Measurements from ENCODE around the gene VASN.

Gene VASN

DNA sequence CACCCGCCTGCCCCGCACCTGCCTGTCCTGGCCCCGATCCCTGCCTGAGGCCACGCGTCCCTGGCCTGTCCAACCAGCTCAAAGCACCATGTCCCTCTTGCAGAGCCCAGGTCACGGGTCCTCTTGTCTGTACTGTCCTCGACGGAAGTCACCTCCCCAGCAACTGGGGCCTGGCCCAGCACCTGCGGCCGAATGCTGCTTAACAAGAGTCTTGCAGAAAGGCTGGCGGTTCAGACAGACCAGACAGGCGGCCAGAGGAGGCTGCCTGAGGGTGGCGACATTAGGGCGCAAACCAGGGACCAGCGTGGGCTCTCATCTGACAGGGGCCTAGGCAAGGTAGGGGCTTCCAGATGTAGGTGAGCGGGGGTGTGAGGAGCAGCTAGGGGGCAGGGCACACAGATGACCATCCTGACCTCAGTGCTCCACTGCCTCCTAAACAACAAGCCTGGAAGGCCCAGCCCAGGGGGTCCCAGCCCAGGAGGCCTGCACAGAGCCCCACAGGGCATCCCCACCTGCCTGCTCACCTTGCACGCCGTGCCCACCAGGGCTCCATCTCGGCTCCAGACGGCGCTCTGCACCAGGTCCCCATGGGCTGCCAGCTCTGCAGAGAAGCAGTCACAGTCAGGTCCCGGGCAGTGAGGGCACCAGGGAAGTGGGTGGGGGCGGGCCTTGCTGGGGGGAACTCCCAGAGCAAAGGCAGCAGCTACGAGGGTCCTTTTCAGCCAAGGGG, 33.5 kb downstream of the VASN start:
- DNase-seq, result no peak

DNA sequence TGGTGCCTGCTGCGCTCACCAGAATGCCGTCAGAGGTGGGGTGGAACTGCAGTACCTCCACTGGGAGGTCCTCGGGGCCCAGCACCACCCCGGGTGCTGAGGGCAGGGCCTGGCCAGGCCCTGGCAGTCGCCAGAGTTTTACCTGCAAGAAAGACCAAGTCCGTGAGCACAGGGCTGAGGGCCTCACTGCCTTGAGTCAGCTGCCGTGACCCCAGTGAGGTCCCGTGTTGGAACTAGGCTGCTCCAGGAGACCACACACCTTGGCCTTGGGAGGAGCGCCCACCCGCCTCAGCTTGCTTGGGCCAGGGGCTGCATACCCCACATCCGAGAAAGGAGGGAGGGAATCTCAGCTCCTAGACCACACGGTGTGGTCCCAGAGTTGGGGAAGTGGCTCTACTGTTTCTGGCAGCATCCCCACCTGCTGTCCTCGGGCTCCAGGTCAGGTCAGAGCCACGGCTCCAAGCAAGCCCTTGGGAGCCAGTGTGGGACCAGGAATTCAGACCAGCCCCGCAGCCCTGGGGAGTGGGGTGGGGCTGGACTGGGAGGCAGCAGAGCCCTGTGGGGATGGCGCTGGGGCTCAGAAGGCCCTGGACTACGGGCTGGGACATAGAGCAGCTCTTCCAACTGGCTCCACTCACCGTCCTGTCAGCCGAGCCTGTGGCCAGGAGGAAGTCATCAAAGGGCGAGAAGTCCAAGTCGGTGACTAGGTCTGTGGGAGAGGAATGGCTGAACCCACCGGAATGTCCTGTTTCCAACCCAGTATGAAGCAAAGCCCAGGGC, 36.1 kb downstream of the VASN start:
- no peak for DNase-seq

DNA sequence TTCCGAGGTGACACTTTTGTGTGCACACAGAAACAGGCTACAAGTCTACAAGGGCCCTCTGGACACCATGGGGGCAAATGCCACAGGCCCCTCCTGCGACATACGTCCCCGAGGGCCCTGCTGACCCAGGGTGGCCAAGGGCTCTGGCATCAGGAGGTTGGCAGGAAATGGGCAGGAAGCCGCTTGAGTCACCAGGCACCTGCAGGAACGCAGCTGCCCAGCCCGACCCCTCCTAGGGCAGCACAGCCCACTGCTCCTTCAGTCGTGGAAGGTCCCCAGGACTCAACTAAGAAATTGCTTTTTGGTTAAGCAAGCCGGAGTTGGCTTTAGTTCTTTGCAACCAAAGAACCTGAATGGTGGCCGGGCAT, 36.7 kb downstream of the VASN start:
- DNase-seq, result no peak

DNA sequence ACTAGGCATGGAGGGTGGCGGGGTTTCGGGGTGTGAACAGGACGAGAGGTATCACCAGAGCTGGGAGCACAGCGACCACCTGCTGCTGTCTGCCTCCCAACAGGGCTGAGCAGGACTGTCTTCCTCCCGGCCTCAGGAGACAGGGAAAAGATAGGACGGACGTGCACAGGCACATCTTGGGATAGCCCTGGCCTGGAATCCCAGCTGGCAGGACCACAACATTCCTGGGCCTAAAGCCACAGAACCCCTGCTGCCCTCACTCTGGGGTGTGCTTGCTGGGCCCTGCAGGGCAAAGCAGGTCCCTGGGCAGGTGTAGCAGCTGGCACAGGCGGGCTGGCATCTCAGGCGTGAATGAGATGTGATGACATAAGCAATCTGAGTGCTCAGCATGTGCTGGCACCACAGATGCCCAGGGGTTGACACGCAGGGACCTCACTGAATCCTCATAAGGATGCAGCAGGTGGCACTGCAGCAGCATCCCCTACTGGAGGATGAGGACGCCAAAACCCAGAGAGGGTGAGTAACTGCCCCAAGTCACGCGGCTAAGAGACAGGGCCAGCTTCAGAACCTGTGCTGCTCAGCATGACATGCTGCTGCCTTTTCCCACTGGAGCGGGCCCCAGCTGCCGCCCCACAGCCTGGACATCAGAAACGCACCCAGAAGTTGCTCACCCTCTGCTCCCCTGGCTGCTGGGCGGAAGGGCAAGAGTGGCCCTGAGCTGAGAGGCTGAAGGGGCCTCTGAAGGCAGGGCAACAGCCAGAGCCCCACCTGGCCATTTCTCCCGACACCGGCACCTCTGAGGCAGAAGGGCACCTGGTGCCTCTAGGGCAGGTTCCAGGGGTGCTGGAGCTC, 37.7 kb downstream of the VASN start:
- no peak for DNase-seq

DNA sequence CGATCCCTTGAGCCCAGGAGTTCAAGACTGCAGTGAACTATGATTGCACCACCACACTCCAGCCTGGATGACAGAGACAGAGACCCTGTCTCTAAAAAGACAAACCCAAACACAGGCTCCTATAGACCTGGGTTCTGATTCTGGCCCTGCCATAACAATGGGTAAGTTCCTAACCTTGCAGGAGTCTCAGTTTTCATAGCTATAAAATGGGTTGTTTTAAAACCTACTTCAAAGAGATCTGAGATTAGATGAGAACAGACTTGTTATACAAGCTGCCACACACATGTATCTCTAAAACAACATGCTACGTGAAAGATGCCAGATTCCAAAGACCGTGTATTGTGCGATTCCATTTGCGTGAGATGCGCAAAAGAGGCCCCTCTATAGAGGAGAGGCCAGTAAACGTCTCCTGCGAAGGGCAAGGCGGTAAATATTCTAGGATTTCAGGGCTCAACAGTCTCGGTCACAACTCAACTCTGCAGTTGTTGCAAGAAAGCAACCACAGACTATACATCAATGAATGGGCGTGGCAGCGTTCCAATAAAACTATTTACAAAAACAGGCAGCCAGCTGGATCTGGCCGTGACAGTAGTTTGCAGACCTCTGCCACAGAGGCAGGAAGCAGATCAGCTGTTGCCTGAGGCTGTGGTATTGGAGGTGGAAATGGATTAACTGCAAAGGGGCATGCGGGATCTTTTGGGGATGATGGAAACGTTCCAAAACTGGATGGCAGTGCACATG, 38.9 kb downstream of the VASN start:
- no peak for DNase-seq

DNA sequence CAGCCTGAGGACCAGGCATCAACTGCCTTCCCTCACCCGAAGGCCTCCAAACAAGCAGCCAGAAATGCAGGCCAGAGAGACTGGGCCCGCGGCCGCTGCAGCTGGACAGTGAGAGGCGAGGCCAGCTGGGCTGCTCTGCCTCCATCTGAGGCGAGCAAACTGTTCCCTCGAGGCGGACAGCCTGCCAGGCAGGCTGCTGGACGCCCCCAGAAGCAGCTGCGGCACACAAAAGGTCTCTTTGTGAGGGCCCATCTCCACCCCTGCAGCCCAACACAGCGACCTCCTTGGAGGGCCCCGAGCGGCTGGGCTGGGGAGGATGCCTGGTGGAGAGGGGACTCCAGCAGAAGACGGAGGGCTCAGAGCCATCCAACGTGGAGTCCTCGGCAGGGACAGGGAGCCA, 40.0 kb downstream of the VASN start:
- DNase-seq, result no peak

DNA sequence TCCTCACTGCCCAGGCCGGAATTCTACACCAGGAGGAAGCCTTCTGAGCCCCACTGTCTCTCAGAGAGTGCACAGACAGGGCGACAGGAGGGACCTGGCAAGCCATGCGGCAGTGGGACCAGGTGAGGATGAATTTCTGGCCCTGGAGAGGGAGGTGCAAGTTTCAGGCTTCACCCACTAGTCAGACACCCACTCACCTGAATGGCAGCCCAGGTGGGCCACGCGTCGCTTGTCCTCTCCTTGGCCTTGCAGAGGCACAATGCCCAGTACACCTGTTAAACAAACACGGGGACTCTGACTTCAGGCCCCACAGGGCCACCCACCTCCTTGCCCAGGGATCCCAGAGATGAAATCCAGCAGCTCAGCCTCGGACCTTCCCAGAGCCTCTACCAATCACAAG, 40.5 kb downstream of the VASN start:
- DNase-seq, result no peak

DNA sequence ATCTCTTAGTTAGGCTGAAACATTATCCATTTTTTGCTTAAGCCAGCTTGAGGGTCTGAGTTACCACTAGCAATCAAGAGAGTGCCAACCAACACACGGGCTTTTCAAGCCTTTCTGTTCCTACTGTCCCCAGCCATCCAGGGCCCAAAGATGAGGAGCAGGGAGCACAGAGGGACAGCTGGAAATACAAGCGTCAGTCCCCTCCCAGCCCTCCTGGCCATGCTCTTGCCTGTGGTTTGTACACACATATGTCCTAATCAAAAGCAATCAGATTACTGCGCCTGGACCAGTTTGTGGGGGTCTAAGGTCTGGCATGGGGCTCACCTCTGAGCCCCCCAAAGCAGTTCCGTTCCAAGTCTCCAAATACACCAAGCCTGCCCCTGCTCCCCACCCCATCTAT, 41.2 kb downstream of the VASN start:
- no peak for DNase-seq

DNA sequence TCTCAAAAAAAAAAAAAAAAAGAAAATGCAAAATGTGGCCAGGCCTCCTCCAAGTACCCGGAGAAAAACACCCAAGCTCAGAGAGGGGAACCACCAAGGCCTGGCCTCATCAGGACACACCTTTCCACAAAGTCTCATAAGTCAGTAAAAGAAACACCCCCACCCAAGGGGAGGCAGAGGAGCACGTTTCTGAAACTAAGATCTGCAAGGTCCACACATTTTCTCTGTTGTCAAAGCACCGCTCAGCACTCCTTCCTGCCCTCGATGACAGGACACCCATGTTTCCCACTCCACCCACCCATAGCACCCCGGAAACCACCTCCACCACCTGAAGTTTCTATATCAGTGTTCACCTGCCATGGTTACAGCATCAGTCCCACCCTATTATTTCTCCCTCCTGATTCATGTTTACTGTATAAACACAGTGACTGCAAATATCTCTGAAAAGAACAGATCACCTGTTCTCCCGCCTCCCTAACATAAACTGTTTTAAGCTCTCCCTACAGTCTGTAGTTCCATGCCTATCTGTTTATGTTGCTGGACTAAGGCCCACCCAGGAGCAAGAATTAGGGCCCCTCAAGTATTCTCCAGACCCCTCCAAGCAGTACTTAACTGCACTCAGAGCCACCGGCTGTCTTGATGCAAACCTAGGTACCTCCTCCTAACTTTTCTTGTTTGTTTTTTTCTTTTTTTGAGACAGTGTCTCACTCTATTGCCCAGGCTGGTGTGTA, 42.7 kb downstream of the VASN start:
- no peak for DNase-seq

GRCh38 chr16:4415538-4416199, 44.0 kb downstream of the VASN start:
- DNase-seq, result no peak

- peak; percentile 51 for DNase-seq
These were observed 44.8 kb downstream of the VASN start, which contains the start of gene CORO7 for GRCh38 chr16:4416200-4417032. Gene CORO7 (minus strand): TSS chr16:4416596. CDS start chr16:4416518, 78 bp downstream.

- no peak for DNase-seq
These were observed 47.8 kb downstream of the VASN start for GRCh38 chr16:4419402-4419959.

DNA sequence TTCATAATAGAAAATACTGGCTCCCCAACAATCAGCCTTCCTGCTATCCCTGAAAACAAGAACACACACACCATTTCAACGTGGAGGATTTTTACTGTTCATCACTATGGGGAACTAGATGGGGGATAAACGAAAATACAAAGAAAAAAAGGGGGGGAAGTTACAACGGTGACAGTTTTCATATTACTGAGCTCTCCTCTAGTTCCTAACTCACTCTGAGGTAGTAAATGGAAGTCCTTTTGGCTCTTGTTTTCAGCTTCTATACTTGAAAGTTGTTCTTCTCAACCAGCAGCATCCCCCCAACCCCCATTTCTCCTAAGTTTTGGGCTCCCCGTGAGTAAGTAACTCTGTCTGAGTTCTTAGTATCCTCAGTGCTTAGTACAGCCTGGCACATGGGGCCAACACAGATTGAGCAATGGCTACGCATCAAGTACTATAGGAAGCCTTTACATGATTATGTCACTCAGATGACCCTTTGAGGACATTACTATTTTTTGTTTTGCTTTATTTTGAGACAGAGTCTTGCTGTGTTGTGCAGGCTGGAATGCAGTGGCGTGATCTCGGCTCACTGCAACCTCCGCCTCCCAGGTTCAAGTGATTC, 49.0 kb downstream of the VASN start:
- DNase-seq, result no peak

DNA sequence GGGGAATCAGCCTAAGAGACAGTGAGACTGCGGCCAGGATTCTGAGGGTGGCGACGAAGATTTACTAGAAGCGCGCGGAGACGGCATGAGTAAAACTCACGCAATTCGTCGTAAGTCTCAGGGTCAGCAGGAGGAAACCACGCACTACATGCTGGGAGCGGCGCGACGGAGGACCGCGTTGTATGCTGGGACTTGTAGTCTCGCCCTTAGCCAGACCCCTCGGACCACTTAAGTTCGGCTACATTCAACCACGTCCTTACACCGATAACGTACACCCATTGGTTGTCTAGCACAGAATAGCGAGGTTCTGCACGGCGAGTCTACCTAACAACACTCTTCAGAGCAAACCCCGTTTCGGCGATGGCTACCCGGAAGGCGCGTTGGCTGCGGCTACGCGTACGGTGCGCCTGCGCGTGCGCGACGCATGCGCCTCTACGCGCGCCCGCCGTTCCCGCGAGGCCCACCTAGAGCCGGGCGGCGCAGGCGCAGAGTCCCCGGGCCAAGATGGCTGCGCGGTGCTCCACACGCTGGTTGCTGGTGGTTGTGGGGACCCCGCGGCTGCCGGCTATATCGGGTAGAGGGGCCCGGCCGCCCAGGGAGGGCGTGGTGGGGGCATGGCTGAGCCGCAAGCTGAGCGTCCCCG, 53.9 kb downstream of the VASN start, which contains the start of gene DNAJA3:
DNAJA3 (plus strand) TSS at position 491 of the 643 bp plus-strand sequence; CDS start at position 505, 14 bp downstream.
- DNase-seq, result peak; percentile 59

- no peak for DNase-seq
These were observed 54.5 kb downstream of the VASN start for GRCh38 chr16:4426021-4426684.

DNA sequence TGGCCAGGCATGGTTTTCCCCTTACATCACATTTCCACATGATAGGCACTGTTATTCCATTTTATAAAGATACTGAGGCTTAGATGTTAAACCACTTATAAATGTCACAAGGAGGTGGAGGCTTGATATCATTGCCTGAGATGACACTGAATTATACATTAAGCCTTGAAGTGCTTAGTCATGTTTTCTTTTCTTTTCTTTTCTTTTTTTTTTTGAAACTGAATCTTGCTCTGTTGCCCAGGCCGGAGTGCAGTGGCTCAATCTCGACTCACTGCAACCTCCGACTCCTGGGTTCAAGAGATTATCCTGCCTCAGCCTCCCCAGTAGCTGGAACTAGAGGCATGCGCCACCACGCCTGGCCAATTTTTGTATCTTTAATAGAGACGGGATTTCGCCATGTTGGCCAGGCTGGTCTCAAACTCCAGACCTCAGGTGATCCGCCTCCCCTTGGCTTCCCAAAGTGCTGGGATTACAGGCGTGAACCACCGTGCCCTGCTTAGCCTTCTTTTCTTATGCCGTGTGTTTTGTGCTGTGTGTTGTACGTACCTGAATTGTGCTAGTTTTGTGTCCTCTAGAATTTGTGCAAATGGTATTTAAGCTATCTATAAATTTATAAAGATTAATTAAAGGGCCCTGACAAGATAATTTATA, 55.2 kb downstream of the VASN start:
- no peak for DNase-seq

GRCh38 chr16:4428500-4428899, 56.9 kb downstream of the VASN start:
- no peak for DNase-seq

DNA sequence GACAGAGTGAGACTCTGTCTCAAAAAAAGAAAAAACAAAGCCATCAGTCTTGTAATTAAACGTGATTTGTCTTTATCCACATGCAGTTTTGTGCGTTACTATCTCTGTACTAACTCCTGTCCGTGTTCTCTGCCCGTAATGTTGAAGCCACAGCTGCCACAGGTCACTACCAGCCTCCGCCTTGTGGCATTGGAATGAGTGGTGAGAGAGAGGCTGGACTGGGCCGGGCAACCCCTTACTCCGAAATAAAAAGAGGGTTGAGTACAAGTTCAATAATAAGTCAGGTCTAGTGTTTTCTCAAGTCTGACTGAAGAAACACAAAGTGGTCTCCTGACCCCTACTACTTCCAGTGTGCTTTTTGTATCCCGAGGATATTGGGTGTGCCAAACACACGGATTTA, 59.4 kb downstream of the VASN start:
- DNase-seq, result no peak
